ENCODE data around the gene NEB.
"Not testable (repeated sequence)": the region's sequence is repeated elsewhere in the genome, so short reads cannot be mapped to it uniquely, and the experiment has no call there.

NEB gene

DNA sequence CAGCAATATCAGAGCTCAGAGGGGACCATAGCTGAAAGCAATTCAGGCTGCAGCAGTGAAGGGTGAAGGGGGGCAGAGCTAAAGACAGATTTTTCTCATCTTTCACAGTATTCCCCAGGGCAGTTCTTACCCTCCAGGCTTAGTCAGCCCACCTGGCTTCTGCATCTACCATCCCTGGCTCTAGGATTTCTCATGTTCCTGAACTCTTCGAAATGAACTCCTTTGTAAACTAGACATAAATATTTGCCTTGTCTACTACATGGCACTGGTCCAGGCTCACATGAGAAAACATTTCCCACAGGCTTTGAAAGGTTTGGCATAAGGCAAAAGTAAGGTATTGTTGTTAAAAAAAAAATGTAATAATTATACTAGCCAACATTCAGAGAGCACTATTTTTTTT, 23.6 kb upstream of the NEB start:
- FAIRE-seq, result no peak

DNA sequence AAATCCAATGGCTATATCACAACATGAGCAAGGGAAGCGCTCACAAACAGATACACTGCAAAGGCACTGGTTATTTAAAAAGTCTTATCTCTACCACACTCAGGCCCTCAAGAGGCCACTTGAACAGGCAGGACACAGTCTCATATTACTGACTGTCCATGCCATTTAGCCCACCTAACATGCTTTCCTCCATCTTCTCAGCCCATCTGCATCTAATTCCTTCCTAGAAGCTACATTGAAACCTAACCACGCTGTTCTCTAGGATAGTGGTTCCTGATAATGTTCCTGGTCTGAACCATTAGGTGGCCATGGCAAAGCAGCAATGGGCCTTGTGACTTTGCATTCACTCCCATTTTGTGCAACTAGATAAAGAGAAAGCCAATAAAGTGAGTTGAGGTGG, 22.5 kb upstream of the NEB start:
- FAIRE-seq, result no peak

DNA sequence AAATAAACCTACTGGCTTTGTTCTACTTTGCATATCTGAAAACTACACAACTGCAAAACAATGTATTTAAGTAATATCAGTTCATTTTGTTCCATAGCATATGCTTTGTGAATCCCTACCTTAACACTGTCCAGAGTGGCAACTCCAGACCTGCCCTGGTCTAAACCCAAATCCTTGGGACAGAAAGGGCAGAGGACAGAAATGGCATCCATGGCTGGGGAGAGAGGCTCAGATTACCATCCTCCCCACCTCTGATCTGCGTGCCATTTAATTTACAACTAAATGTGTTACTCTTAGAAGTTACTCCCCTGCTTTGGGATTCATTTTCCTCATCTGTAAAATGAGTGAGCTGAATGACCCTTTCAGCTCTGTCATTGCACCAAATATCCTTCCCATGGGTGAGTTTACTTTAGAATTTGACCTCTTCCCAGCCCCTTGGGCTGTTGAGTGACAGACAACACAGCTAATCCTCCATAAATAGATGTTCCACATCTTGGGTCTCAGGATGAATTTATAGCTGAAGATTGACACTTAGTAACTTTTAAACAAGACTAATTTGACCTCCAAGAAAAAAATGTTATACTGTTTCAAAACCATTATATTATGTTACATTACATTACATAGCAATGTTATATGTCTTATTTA, 20.1 kb upstream of the NEB start:
- FAIRE-seq, result no peak

DNA sequence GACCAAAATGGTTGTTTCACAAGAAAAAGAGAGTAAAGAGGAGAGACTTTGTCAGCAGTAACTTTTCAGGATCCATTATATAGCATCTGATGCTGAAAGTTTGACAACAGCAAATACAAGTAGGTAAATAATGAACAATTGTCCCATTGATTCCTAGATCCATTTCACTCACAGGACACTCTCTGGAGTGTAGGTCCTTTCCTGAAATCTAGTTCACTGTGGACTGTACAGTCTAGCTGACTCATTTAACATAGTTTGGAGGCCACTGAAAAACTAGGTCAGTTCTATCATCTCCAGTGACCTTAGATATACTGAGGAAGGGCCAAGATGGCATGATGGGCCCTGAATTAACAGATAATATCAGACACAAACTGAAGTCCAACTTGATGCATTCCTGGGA, 19.3 kb upstream of the NEB start:
- no peak for FAIRE-seq

DNA sequence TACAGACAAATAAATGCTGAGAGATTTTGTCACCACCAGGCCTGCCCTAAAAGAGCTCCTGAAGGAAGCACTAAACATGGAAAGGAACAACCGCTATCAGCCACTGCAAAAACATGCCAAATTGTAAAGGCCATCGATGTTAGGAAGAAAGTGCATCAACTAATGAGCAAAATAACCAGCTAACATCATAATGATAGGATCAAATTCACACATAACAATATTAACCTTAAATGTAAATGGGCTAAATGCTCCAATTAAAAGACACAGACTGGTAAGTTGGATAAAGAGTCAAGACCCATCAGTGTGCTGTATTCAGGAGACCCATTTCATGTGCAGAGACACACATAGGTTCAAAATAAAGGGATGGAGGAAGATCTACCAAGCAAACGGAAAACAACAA, 11.0 kb upstream of the NEB start:
- not testable (repeated sequence) for FAIRE-seq

DNA sequence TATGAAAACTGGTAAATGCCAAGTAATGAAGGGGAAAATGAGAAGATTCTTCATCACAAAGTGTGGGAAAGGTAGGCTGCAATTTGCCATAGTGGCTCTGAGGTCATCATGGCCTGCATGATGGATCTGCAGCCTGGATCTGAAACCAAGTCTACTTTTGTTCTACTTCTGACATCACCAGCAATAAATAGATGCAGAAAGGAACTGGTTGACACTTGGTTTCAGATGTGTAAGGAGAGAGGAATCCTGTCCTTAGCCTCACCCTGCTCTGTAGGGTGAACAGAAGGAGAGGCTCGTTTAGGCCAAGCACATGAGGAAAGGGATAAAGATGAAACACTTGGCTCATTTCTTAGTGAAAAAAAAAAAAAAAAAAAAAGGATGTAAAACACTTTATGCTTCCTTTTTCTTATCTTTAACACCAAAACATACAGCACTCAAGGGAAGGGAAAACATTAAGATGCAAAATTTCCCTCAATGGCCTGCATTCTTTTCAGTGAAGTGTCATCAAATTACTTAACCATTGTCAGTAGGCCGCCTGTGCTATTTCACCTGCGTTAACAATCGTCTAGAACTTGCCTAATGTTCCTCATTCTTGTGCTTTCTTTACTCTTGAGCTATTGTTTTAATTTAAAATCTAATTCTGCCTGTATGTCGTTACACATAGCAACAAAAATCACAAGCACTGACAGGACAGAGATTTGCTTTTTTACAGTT, 3.9 kb downstream of the NEB start:
- FAIRE-seq, result no peak

DNA sequence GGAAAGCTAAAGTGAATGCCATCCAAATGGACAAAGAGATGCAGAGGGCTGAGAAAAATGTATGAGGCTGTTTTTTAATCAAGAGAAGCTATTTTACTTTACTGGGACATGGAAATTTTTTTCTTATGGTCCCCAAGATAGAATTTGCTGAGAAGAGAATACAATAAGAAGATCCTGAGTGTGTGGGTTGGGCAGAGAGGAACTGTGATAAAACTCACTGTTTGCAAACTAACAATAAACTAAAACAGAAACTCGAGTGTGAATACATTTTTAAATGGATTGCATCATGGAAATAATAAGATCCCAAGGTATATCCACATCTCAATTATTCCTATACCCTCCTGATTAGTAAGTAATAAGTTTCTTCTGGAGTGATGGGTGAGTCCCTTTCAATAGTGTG, 4.4 kb downstream of the NEB start:
- no peak for FAIRE-seq

DNA sequence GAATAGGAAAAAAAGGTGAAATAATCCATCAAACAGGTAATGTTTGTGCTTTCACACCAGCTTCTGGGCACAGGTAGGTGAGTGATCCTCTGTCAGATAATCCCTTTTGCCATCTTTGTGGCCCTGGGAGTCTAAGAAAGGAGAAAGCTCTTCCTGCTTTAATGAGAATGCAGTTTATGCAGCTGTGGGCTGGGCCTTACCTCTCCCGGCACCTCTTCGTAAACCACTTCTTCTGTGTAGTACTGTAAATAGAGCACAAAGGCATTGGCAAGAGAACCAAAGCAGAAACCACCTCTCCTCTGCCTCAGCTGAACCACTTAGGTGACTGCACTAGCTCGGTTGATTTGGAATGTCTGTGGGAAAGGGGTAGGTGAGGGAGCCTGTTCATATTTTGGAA, 4.9 kb downstream of the NEB start:
- no peak for FAIRE-seq

DNA sequence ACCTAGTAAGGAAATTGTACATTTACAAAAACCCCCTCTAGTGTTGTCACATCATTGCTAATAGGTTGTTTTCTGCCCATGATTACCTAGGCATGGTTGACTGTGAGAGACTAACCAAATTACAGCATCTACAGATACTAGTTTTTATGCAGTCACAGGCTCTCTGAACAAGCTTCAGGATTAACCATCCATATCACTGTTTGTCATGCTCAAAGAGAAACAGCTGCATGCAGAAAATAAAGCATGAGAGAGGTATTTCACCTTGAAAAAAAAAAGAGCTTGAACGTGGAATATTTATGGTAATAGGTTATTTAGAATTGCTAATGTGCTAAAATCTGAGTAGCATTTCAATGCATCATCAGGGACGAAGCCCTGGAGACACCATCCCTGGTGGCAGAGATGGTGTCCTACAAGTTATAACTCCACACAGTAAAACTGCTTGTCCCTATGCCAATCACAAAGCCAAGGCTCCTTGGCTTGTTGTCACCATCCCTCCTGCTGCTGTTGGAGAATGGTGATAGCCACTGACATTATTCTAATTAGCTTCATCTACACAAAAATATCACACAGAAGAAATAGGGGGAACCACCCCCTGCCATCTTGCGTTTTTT, 5.4 kb downstream of the NEB start:
- FAIRE-seq, result no peak

DNA sequence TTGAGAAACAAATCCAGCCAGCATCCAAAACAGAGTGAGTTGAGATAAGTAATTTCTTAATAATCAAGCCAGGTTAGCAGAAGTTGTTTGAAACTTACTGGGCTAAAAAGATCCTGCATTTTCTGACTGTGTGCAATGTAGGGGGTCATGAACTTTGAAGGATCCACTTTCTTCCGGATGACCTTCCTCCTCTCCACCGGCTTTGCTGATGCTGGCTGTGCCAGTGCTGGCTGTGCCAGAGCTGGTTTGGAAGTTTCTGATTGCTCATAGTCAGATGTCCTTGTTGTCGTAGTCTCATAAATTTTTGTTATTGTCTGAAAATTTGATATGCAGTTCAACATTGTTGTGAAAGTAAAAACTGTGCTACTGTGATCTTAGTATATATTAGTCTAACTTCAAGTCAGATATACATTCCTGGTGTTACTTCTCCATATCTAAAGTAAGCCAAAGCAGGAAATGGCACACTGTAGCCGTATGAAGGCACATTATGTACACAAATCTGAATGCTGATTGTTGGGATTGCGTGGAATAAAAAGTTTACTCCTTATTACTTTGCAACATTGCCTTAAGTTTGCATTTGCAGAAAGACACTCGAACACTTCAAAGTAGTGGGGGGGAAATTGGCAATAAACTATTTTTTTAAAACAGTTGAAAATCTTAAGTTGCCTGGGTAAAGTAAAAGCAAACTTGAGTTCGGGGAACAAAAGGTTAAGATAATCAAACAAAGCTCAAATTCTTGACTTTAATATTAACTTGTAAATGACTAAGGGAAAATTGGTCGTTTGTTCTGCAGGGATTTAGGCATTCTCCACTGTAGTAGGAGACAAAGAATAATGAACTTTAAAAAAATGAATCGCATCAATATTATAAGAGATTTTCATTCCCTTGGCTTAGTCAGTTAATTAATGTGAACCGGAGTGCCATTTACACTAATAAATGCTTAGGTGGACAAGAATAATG, 6.4 kb downstream of the NEB start:
- no peak for FAIRE-seq

DNA sequence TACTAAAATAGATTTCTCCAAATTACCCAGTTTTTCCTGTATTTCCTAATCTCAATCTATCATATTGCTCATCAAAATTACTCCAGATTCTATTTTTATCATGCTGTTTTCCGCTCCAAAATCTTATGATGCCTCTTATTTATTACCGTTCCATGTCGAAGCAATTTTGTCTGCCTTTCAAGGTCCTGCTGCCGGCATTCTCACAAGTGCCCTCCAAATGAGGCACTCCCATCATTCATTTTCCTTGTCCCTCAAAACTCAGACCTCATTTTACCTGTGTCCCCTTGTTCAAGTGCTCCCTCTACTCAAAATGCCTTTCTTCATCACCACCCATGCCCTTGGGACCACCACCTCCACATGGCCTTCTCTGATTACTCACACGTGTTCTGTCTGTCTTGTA, 13.1 kb downstream of the NEB start:
- no peak for FAIRE-seq

DNA sequence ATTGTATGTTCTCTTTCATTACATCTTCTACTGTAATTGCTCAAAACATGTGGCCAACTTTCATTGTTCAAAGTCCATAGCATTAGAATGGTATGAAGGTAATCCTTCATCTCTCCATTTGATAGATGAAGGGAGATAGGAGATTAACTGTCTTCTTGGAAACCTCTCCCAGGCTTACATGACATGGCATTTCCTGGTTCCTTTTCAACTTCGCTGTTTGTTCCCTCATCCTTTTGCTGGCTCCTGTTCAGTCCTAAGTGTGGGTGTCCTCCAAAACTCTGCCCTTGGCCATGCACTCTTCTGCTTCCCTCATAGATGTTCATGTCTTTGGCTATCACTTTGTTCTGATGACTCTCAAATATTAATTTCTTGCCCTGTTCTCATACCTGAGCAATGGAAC, 13.8 kb downstream of the NEB start:
- no peak for FAIRE-seq

DNA sequence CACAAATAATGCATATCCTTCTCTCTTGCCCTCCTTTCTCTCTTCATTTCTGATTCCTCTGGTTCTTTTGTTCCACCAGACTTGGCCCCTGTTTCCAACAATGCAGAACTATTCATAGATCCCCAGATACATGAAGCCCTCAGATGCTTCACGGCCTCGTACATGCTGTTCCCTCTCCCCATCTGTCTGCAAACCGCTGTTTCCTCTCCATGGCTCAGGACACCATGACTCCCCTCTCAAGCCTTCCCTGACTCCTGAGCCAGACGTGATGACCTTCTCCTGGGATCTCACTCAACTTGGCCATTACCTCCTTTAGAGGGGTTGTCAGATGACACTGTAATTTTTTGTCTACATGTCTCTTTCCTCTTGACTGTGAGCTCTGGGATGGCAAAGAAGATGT, 15.5 kb downstream of the NEB start:
- no peak for FAIRE-seq

DNA sequence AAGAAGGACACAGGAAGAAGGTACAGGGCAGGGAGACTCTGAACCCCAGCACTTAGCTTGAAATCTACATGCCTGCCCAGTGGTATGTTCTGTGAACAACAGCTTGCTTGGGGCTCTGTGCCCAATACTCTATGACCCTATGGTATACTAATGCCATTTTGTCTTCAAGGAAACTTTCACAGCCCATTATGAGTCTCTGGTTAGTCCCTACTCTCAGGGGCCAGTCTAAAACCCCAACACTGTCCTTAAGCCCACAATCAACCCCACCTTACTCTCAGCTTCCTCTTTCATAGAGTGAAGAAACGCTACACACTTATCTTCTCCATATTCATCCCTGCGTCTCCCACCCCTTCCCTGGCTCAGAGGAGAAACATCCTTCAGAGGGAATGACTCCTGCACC, 16.0 kb downstream of the NEB start:
- FAIRE-seq, result no peak

DNA sequence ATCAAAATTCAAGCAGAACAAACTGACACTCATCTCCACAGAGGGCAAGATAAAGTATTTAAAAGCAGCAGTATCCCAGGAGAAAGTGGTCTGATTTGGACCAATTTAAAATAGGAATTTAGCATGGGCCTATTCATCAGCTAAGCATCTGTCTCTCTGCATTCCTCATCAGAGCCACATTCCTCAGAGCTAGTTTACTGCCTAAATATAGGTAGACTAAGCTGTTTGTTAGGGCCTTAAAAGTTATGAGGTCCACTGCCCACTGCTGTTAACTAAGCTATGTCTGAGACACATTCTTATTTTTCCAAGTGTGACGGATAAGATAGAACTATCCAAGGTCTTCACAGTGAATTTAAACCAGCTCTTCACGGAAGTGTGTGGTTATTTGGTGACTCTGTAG, 17.6 kb downstream of the NEB start:
- FAIRE-seq, result no peak

DNA sequence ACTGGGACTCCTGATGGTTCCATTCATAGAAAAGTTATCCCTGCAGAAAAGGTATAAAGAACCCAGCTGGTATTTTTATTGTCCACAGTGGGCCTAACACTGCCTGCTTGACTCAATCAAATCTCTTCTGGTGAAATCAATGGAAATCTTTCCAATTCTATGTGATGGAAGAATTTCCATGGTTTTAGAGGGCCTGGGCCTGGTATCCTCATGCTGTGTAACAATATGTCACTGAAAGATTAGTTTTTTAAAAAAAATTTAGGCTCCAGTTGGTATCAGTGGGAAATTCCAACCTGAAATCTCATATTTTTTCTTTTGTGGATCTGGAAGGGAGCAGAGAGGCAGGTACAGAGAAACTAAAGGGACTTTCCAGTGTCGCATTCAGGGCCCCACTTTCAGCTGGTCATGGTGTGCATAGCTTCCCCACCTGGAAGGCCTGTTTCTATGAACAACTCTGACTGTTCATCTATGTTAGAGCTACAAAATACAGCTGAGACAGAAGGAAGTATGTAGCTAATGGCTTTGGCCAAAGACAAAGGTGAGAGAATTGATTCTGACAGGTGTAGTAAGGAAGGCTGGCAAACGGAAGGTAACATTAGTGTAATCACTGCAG, 20.9 kb downstream of the NEB start:
- no peak for FAIRE-seq

DNA sequence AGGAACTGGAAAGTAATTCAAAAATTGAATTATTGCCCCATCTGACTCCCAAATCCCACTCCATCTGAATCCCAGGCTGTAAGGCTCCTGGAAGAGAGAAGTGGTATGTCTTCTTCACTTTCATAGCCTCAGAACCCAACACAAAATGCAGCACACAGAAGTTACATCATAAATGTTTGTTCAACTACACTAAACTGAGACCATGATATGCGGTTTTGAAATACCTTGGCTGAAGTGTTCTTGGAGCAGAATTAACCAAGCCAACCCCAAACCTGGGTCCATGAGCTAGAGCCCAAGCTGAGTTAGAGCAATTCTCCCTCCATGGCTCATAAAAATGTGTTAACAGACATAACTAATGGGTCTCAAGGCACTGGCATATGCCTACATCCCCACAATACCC, 23.3 kb downstream of the NEB start:
- no peak for FAIRE-seq

DNA sequence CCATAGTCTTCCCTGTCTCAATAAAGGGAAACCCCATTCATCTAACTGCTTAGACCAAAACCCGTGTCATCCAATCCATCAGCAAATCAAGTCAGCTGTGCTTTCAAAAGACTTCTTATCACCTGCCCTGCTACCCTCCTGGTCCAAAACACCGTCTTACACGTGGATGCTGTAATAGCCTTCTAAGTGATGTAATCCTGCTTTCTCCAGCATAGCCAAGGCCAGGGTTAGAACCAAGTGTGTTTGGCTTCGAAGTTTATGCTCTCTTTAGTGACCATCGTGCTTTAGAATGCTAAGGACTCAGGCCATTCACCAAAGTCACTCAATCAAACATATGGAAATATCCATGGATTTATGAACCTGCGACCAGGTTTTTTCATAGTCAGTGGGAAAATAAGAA, 25.5 kb downstream of the NEB start:
- FAIRE-seq, result no peak

DNA sequence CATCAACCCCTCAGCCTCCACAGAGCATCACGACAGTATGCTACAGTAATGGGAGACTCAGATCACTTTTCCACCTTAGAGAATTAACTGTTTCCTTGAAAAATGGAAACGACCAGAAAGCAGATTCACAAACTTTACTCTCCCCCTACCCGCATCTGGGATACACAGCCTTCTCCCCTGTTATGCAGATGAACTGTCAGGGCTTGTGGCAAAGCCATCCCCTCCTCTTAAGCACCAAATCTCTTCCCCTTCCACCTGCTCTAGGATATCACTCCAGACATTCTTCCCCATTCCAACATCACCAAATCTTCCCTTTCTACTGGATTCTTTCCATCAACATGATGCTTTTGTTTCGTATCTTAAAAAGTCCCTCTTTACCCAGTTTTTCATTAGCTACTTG, 26.4 kb downstream of the NEB start:
- no peak for FAIRE-seq

DNA sequence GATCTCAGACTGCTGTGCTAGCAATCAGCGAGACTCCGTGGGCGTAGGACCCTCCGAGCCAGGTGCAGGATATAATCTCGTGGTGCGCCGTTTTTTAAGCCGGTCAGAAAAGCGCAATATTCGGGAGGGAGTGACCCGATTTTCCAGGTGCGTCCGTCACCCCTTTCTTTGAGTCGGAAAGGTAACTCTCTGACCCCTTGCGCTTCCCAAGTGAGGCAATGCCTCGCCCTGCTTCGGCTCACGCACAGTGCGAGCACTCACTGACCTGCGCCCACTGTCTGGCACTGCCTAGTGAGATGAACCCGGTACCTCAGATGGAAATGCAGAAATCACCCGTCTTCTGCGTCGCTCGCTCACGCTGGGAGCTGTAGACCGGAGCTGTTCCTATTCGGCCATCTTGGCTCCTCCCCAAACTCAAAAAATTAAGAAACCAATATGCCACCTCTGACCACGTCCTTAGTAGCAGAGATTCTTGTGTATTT, 29.8 kb downstream of the NEB start:
- not testable (repeated sequence) for FAIRE-seq

DNA sequence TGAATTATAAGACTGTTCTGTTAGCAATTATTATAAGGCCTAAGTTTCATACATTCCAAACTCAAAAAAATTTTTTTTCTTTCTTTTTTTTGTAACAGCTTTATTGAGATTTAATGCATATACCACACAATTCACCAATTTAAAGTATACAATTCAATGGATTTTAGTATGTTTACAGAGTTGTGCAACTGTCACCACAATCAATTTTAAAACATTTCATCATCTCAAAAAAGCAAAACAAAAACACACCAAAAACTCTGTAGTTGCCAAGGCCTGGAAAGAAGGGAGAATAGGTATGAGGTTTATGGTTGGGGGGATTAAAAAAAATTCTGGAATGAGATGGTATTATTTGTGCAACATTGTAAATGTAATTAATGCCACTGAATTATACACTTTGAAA, 36.1 kb downstream of the NEB start:
- FAIRE-seq, result not testable (repeated sequence)

DNA sequence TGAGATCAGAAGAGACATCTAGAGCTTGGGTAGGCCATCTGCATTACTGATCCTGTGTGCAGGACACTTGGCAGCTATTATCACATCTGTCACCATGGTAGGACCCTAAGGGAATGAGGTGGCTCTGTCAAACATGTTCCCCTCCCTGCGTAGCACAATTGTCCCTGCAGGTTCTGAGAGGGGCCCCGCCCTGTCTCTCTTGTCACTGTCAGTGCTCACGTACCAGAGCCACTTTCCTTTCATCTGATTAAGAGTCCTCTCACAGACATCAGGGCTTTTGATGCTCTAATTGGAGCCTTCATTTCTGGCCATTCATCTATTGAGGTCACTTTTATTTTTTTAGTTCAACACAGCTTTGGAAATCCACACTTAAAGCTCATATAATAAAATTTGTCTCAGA, 38.5 kb downstream of the NEB start:
- no peak for FAIRE-seq

DNA sequence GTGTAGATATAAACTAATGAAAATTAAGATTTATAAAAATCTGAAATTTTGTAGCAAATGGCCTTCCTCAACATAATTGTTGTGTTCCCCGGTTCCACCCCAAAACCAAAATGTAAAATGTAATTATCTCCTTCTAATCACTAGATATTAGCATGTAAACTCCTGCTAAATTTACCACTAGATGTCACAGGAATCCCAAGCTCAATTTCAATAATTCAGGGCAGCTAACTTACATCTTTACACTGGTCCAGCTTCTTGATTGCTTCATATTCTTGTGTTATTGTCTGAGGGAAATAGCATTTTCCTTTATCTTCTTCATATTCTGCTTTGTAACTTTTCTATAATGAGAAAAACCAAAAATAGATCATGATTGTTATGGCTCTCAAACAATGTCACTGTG, 42.6 kb downstream of the NEB start:
- FAIRE-seq, result no peak
